Right kidney (tissue), 1 donor: Measurements from ENCODE around the gene SLC30A10.
"Not testable (repeated sequence)": the region's sequence is repeated elsewhere in the genome, so short reads cannot be mapped to it uniquely, and the experiment has no call there.

Experiments
- DNase-seq: peaks from one replicate; pipeline ENCODE4 v3.0.0-alpha.2; 2016

The SLC30A10 gene

GRCh38 chr1:219891846-219892245, 36.5 kb downstream of the SLC30A10 start:
- not testable (repeated sequence) for DNase-seq

- not testable (repeated sequence) for DNase-seq
Measured at GRCh38 chr1:219888667-219889066, 39.7 kb downstream of the SLC30A10 start.

GRCh38 chr1:219885680-219886079, 42.7 kb downstream of the SLC30A10 start:
- no peak for DNase-seq

GRCh38 chr1:219883400-219884332, 44.7 kb downstream of the SLC30A10 start:
- DNase-seq = no peak

GRCh38 chr1:219882755-219883154, 45.6 kb downstream of the SLC30A10 start:
- DNase-seq = no peak

GRCh38 chr1:219882096-219882495, 46.3 kb downstream of the SLC30A10 start:
- DNase-seq = no peak

GRCh38 chr1:219880765-219881457, 47.4 kb downstream of the SLC30A10 start:
- no peak for DNase-seq

- DNase-seq = no peak
Measured at GRCh38 chr1:219876798-219877209, 51.6 kb downstream of the SLC30A10 start.

GRCh38 chr1:219875860-219876259, 52.5 kb downstream of the SLC30A10 start:
- DNase-seq = no peak

GRCh38 chr1:219872538-219872937, 55.8 kb downstream of the SLC30A10 start:
- not testable (repeated sequence) for DNase-seq

- no peak for DNase-seq
Measured at GRCh38 chr1:219871427-219872057, 56.8 kb downstream of the SLC30A10 start.

- not testable (repeated sequence) for DNase-seq
Measured at GRCh38 chr1:219868615-219869014, 59.7 kb downstream of the SLC30A10 start.
